Measurements from ENCODE around the gene ISX. TPM values are rescaled to one million over a fixed set of nuclear protein-coding genes. Genes with fewer than 3 reads are reported as not detected.
"Not testable (repeated sequence)": the region's sequence is repeated elsewhere in the genome, so short reads cannot be mapped to it uniquely, and the experiment has no call there.

The ISX gene
- polyA plus RNA-seq, 1 experiment, result not detected

GRCh38 chr22:35043934-35044319, 22.0 kb upstream of the ISX start:
- no peak for DNase-seq (ENCODE audit: low read depth)
- CTCF ChIA-PET, result no interaction called here
- Histone ChIP-seq H3K27me3 (ENCODE audit: control insufficient read depth, insufficient read depth, low read length) (no peaks in the 10 kb centered on the region), H3K4me3 (ENCODE audit: low read depth, low read length) (no peak overlapping the region), H3K36me3 (ENCODE audit: control insufficient read depth, insufficient read depth, low read length) (no peaks in the 10 kb centered on the region)
- TF ChIP-seq CTCF (IDR thresholded peaks at IDR 0.05; ENCODE audit: insufficient read depth, low read depth, low read length), result no peak
- POLR2A ChIA-PET, result no interaction called here

- no peak for TF ChIP-seq CTCF (IDR thresholded peaks at IDR 0.05; ENCODE audit: insufficient read depth, low read depth, low read length)
- ChIA-PET POLR2A (no interaction called here), CTCF (no interaction called here)
- Histone ChIP-seq H3K4me3 (ENCODE audit: low read depth, low read length) (no peak overlapping the region), H3K27me3 (ENCODE audit: control insufficient read depth, insufficient read depth, low read length) (no peaks in the 10 kb centered on the region), H3K36me3 (ENCODE audit: control insufficient read depth, insufficient read depth, low read length) (no peaks in the 10 kb centered on the region)
- no peak for DNase-seq (ENCODE audit: low read depth)
Measured at GRCh38 chr22:35044607-35045390, 21.2 kb upstream of the ISX start.

- ChIA-PET CTCF (interaction anchor here (0.6 kb wide), 1 partner anchor 1911 kb away, joined by 3 read pairs; no protein-coding TSS in a partner anchor), POLR2A (no interaction called here)
- no peak overlapping the region for H3K4me3 ChIP-seq (ENCODE audit: low read depth, low read length)
- H3K27me3 ChIP-seq (ENCODE audit: control insufficient read depth, insufficient read depth, low read length), result no peaks in the 10 kb centered on the region
- no peak for DNase-seq (ENCODE audit: low read depth)
- no peaks in the 10 kb centered on the region for H3K36me3 ChIP-seq (ENCODE audit: control insufficient read depth, insufficient read depth, low read length)
- no peak for TF ChIP-seq CTCF (IDR thresholded peaks at IDR 0.05; ENCODE audit: insufficient read depth, low read depth, low read length)
Measured at GRCh38 chr22:35045451-35045850, 20.5 kb upstream of the ISX start.

GRCh38 chr22:35046744-35047462, 19.1 kb upstream of the ISX start:
- POLR2A ChIA-PET, result no interaction called here
- Histone ChIP-seq H3K36me3 (ENCODE audit: control insufficient read depth, insufficient read depth, low read length) (no peaks in the 10 kb centered on the region), H3K27me3 (ENCODE audit: control insufficient read depth, insufficient read depth, low read length) (no peaks in the 10 kb centered on the region), H3K4me3 (ENCODE audit: low read depth, low read length) (no peak overlapping the region)
- CTCF ChIA-PET, result interaction anchor here (0.6 kb wide), 1 partner anchor 381 kb away, joined by 3 read pairs; no protein-coding TSS in a partner anchor
- no peak for DNase-seq (ENCODE audit: low read depth)
- TF ChIP-seq CTCF (IDR thresholded peaks at IDR 0.05; ENCODE audit: insufficient read depth, low read depth, low read length), result no peak

GRCh38 chr22:35050038-35050437, 15.9 kb upstream of the ISX start:
- H3K27me3 ChIP-seq (ENCODE audit: control insufficient read depth, insufficient read depth, low read length); CTCF ChIA-PET; POLR2A ChIA-PET; H3K4me3 ChIP-seq (ENCODE audit: low read depth, low read length); H3K36me3 ChIP-seq (ENCODE audit: control insufficient read depth, insufficient read depth, low read length); DNase-seq (ENCODE audit: low read depth): not testable (repeated sequence)

Measured in BJ (cell line).